Endodermal cell (in vitro differentiated cells): ENCODE data around the gene TPST1. TPM values are rescaled to one million over a fixed set of nuclear protein-coding genes. Genes with fewer than 3 reads are reported as not detected.
A peak's percentile ranks its signal among the peaks of the same experiment; 100 is the strongest.

Experiments used
- DNase-seq: peaks from one replicate; pipeline ENCODE4 v3.0.0-alpha.2; 2017
- H3K27ac ChIP-seq: 2 replicates; pipeline ENCODE4 v1.5.1; 2013; ENCODE audit warnings: mild to moderate bottlenecking, low read depth, low read length, moderate library complexity
- H3K27me3 ChIP-seq: 2 replicates; pipeline ENCODE4 v1.6.1; 2013; ENCODE audit warnings: mild to moderate bottlenecking, low read length, moderate library complexity; ENCODE audit not compliant: insufficient read depth, control insufficient read depth, poor library complexity, severe bottlenecking
- H3K36me3 ChIP-seq: 2 replicates; pipeline ENCODE4 v1.7.0; 2013; ENCODE audit warnings: mild to moderate bottlenecking, low read length, moderate library complexity; ENCODE audit not compliant: control insufficient read depth, insufficient read depth
- H3K4me1 ChIP-seq: one replicate; pipeline ENCODE4 v1.7.0; 2013; ENCODE audit warnings: low read length; ENCODE audit not compliant: control insufficient read depth, insufficient read depth
- H3K4me3 ChIP-seq: 2 replicates; pipeline ENCODE4 v1.5.1; 2013; ENCODE audit warnings: mild to moderate bottlenecking, low read length, moderate library complexity
- H3K9ac ChIP-seq: 2 replicates; pipeline ENCODE4 v1.6.1; 2013; ENCODE audit warnings: mild to moderate bottlenecking, low read length, moderate library complexity; ENCODE audit not compliant: poor library complexity, severe bottlenecking; ENCODE audit errors: extremely low read depth
- H3K9me3 ChIP-seq: 2 replicates; pipeline ENCODE4 v1.6.1; 2013; ENCODE audit warnings: mild to moderate bottlenecking, low read length, moderate library complexity; ENCODE audit not compliant: control insufficient read depth
- H3K27ac Mint-ChIP-seq: 2 replicates; pipeline ENCODE4 v1.8.0; 2020; ENCODE audit warnings: mixed read lengths
- H3K27me3 Mint-ChIP-seq: 2 replicates; pipeline ENCODE4 v1.8.0; 2021; ENCODE audit warnings: mild to moderate bottlenecking, mixed read lengths; ENCODE audit not compliant: insufficient read depth
- H3K36me3 Mint-ChIP-seq: 2 replicates; pipeline ENCODE4 v1.8.0; 2020; ENCODE audit warnings: low read depth, mixed read lengths
- H3K4me1 Mint-ChIP-seq: 2 replicates; pipeline ENCODE4 v1.8.0; 2020; ENCODE audit warnings: mixed read lengths
- H3K4me3 Mint-ChIP-seq: 2 replicates; pipeline ENCODE4 v1.8.0; 2020; ENCODE audit warnings: mild to moderate bottlenecking, moderate library complexity, mixed read lengths
- H3K9me3 Mint-ChIP-seq: 2 replicates; pipeline ENCODE4 v1.8.0; 2020; ENCODE audit warnings: mild to moderate bottlenecking, mixed read lengths
- WGBS, 2 experiments: methylation state at CpG; one replicate each; pipeline versions ENCODE4 v1.1.5 to v1.1.7; 2013; ENCODE audit warnings: missing lambda C conversion rate in 2 of 2, mixed read lengths in 1 of 2; ENCODE audit not compliant: insufficient coverage in 1 of 2, insufficient read length in 1 of 2; 5-methylcytosine and 5-hydroxymethylcytosine counted together
- total RNA-seq, 2 donors: library from RNA; stranded (reverse); fragmentation: NEBNext Ultra II Directional in 1 of 2; extraction: Animal tissue kit (Norgen Biotek cat#: 25700) in 1 of 2; gene quantifications; 2 replicates in 1 of 2; 3 replicates in 1 of 2; pipeline ENCODE4 v1.2.1, GENCODE V29; 2021
- TF ChIP-seq, protein P1 (sequence below): fragments of 200-600 bp; sonication (generic); conservative IDR thresholded peaks from 2 replicates; pipeline ENCODE4 v1.5.0; 2021; ENCODE audit warnings: antibody characterized with exemption, mild to moderate bottlenecking

The TPST1 gene
- total RNA-seq, 2 donors from 2014 or later: 38.3 to 43.8 TPM

DNA sequence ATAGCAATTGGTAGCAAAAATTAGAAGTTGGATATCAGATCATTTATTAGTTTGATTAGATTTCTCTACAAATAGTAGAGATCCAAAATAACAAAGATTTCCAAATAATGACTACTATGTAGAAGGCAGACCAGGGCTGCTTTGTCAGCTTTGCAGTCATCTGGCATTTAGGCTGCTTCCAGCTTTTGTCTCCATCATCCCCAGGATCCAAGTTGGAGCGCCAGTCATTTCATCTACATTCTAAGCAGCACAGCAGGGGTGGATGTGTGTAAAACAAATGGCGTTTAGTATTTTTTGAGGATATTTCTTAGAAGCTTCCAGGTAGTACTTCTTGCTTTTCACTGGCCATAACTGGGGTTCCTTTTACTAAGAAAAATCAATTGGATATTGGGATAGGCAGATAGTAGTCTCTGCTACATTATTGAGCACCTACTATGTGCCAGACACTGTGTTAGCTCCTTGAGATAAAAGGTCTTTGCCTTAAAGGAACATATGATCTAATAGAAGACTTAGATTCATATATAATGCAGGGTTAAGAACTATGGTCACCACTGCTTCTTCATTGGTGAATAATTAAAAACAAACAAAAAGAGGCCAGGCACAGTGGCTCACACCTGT, 41.5 kb downstream of the TPST1 start:
- Histone ChIP-seq H3K36me3 (peaks cover 19% of the 10 kb centered on the region), H3K9me3 (no peaks in the 10 kb centered on the region), H3K4me1 (no peaks in the 10 kb centered on the region), H3K9ac (no peak overlapping the region), H3K27me3 (no peaks in the 10 kb centered on the region), H3K4me3 (no peak overlapping the region), H3K27ac (peak overlapping the region; percentile 5)
- WGBS, 2 experiments: 91% methylated on average over 2 of the region's 2 CpGs; no CpG with 5 or more reads in 1 of the 2 experiments
- no peaks in the 10 kb centered on the region for H3K9me3 Mint-ChIP-seq
- no peak for DNase-seq
- TF ChIP-seq, protein P1, sequence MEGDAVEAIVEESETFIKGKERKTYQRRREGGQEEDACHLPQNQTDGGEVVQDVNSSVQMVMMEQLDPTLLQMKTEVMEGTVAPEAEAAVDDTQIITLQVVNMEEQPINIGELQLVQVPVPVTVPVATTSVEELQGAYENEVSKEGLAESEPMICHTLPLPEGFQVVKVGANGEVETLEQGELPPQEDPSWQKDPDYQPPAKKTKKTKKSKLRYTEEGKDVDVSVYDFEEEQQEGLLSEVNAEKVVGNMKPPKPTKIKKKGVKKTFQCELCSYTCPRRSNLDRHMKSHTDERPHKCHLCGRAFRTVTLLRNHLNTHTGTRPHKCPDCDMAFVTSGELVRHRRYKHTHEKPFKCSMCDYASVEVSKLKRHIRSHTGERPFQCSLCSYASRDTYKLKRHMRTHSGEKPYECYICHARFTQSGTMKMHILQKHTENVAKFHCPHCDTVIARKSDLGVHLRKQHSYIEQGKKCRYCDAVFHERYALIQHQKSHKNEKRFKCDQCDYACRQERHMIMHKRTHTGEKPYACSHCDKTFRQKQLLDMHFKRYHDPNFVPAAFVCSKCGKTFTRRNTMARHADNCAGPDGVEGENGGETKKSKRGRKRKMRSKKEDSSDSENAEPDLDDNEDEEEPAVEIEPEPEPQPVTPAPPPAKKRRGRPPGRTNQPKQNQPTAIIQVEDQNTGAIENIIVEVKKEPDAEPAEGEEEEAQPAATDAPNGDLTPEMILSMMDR: no peak
- H3K4me3 Mint-ChIP-seq: no peak overlapping the region
- no peak overlapping the region for H3K27ac Mint-ChIP-seq
- no peaks in the 10 kb centered on the region for H3K27me3 Mint-ChIP-seq
- H3K36me3 Mint-ChIP-seq: peaks cover 20% of the 10 kb centered on the region
- peaks cover 18% of the 10 kb centered on the region for H3K4me1 Mint-ChIP-seq

DNA sequence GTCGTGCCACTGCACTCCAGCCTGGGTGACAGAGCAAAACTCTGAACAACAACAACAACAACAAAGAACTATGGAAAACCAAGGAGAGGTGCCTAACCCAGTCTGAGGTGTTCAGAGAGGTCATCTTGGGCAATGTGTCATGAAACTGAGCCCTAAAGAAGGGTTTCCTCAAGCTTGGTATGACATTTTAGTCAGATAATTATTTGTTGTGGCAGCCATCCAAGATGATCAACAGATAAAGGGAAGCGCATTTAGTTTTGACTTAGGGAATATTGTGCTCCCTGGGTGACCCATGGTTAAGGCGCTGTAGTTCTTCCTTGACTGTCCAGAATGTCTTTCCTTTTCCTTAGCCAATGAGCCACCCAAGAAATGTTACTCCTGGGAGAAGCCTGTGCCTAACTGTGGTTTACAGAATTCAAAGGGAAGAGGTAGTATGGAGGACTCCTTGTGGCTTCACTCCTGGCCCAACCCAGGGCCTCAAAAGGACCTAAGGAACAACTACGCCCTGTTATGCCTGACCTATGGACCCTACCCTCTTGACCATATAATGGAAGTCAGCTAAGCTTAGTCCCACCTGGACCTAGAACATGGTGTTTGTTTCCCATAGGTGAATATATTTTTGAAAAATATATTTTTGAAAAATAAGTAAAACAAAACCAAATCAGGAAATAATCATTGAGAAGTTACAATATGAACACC, 42.4 kb downstream of the TPST1 start:
- 96 to 100% methylated on average over 1 to 4 of the region's 4 CpGs for WGBS, 2 experiments
- peaks cover 19% of the 10 kb centered on the region for H3K36me3 Mint-ChIP-seq
- peaks cover 18% of the 10 kb centered on the region for H3K4me1 Mint-ChIP-seq
- Histone ChIP-seq H3K27me3 (no peaks in the 10 kb centered on the region), H3K4me3 (no peak overlapping the region), H3K27ac (no peak overlapping the region), H3K4me1 (no peaks in the 10 kb centered on the region), H3K9ac (no peak overlapping the region), H3K9me3 (no peaks in the 10 kb centered on the region), H3K36me3 (peaks cover 16% of the 10 kb centered on the region)
- DNase-seq: no peak
- no peaks in the 10 kb centered on the region for H3K27me3 Mint-ChIP-seq
- no peak overlapping the region for H3K4me3 Mint-ChIP-seq
- TF ChIP-seq, protein P1: no peak
- no peaks in the 10 kb centered on the region for H3K9me3 Mint-ChIP-seq
- H3K27ac Mint-ChIP-seq: no peak overlapping the region

DNA sequence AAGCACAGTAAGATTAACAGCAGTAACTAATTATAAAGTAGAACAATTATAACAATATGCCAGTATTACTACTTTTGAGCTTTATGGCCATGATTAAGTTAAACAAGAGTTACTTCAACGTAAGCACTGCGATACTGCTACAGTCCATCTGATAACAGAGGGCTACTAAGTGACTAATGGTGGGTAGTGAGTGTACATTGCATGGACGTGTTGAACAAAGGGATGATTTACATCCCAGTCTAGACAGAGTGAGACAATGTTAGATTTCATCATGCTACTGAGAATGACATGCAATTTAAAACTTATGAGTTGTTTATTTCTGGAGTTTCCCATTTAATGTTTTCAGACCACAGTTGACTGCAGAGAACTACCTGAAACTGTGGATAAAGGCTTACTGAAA, 45.6 kb downstream of the TPST1 start:
- TF ChIP-seq, protein P1: no peak
- peaks cover 14% of the 10 kb centered on the region for H3K36me3 ChIP-seq
- no peaks in the 10 kb centered on the region for H3K27me3 ChIP-seq
- no peaks in the 10 kb centered on the region for H3K9me3 ChIP-seq
- H3K4me3 Mint-ChIP-seq: no peak overlapping the region
- H3K9ac ChIP-seq: no peak overlapping the region
- H3K36me3 Mint-ChIP-seq: peaks cover 21% of the 10 kb centered on the region
- no peaks in the 10 kb centered on the region for H3K9me3 Mint-ChIP-seq
- 95 to 97% methylated on average over 3 of the region's 3 CpGs for WGBS, 2 experiments
- H3K27me3 Mint-ChIP-seq: no peaks in the 10 kb centered on the region
- no peak overlapping the region for H3K27ac ChIP-seq
- H3K4me1 ChIP-seq: no peaks in the 10 kb centered on the region
- no peak overlapping the region for H3K27ac Mint-ChIP-seq
- no peak for DNase-seq
- H3K4me3 ChIP-seq: no peak overlapping the region
- H3K4me1 Mint-ChIP-seq: peaks cover 5% of the 10 kb centered on the region
